Stimulated activated CD4-positive, alpha-beta T cell treated with anti-CD3 and anti-CD28 coated beads, Interleukin-4, amount 100 ng/mL, for 24 hours (primary cell): ENCODE data around the gene SPPL3.
"Not testable (repeated sequence)": the region's sequence is repeated elsewhere in the genome, so short reads cannot be mapped to it uniquely, and the experiment has no call there.

ENCODE experiments used
- DNase-seq: peaks from one replicate; pipeline ENCODE4 v3.0.0-alpha.2; 2020

Gene SPPL3

DNA sequence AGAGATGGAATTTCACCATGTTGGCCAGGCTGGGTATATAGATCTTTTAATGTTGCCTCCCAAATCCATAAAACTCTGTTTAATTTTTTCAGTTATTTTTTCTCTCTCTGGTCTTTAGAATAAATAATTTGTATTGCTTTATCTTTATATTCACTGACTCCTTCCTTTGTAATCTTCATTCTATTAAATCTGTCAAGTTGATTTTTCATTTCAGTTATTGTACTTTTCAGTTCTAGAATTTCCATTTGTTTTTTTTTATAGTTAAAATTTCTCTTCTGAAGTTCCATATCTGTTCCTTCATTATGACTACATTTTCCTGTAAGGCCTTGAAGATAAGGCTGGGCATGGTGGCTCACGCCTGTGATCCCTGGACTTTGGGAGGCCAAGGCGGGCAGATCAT is 13.6 kb upstream of the SPPL3 start:
- no peak for DNase-seq

DNA sequence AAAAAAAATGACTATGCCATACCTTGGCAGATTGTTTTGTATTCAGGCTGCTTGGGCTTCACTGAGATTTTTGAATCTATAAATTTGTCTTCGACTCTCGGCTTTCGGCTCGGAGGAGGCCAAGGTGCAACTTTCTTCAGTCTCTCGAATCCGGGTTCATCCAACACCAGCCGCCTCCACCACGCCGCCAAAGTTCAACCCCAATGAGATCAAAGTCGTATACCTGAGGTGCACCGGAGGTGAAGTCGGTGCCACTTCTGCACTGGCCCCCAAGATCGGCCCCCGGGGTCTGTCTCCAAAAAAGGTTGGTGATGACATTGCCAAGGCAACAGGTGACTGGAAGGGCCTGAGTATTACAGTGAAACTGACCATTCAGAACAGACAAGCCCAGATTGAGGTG is 12.4 kb upstream of the SPPL3 start:
- no peak for DNase-seq

DNA sequence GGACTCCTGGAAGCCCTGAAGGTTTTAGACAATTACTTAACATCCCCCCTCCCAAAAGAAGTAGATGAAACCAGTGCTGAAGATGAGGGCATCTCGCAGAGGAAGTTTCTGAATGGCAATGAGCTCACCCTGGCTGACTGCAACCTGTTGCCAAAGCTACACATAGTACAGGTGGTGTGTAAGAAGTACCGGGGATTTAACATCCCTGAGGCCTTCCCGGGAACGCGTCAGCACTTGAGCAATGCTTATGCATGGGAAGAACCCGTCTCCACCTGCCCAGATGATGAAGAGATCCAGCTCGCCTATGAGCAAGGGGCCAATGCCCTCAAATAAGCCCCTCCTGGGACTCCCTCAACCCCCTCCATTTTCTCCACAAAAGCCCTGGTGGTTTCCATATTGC is 10.6 kb upstream of the SPPL3 start:
- DNase-seq: no peak

DNA sequence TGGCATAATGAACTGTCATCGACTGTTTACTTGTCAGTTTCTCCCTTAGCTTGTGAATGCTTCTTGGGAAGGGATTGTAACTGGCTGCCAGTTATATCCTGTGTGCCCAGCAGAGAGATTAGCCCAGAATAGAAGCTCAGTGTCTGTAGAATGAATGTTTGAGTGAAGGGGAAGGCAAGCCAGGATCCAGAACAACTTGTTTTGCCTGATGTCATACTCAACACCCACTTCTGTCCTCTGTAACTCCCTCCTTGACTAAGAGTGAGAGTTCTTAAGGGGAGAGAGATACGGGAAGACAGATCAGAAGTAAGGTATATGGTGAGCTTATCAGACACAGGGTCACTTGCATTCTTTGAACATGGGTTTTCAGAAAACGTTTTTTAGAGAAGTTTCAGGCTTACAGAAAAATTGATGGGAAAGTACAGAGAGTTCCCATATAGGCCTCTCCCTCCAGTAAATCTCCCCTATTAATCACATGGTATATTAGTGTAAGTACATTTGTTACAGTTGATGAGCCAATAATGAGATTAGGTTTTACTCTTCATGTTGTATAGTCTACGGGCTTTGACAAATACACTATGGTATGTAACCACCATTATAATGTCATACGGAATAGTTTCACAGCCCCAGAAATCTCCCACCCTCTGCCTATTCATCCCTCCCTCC is 5.6 kb upstream of the SPPL3 start:
- no peak for DNase-seq

DNA sequence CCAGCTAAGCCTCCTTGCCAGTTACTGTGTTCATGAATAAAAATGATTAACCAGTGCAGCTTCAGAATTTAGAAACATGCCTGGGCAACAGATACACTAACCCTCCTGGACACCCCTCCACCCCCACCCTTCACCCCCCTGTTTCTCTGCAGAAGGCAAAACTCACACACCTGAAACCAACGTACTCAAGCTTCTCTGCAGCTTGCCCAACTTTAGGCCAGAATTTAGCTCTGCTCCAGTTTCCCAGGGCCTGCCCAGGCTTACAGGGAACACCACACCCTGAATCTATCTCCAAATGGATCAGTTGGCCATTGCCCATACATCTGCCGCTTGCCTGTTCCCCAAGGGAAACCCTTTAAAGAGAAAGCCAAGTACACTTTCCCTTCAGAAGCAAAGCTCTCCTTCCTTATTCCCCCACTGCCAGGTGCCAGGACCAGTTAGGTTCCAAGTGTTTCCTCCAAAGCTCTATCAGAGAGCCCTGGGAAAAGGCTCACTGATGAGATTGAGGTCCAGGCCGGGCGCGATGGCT is 1.8 kb upstream of the SPPL3 start:
- no peak for DNase-seq

DNA sequence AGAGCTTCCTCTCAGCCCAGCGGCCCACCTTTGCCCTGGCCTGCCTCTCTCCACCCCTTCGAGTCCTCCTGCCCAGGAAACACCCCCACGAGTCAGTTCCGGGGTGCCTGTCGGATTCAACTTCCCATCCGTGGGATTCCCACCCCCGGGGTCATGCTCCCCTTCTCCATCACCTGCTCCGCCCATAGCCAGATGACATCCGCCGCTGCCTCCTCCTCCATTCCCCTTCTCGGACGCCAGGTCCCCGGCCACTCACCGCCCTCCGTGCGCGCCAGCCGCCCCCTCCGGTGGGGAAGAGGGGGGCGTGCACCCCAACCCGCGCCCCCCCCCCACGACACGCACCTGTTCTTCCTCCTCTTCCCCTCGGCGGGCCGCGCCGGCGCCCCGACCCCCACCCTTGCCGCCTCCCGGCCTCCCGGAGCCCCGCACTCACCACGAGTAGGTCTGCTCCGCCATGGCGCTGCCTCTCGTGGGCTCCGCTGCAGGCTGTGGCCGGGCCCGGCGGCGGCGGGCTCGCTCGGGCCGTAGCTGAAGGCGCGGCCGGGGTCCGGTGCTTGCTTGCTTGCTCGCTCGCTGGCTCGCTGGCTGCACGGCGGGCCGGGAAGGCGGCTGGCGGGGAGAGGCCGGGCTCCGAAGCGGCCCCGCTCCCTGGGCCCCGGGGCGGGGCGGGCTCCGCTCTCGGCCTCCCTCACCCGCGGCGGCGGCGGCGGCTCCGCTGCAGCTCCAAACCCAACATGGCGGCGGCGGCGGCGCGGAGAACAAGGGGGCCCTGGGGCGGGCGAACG is 554 bp downstream of the SPPL3 start:
- DNase-seq: peak; percentile 64

DNA sequence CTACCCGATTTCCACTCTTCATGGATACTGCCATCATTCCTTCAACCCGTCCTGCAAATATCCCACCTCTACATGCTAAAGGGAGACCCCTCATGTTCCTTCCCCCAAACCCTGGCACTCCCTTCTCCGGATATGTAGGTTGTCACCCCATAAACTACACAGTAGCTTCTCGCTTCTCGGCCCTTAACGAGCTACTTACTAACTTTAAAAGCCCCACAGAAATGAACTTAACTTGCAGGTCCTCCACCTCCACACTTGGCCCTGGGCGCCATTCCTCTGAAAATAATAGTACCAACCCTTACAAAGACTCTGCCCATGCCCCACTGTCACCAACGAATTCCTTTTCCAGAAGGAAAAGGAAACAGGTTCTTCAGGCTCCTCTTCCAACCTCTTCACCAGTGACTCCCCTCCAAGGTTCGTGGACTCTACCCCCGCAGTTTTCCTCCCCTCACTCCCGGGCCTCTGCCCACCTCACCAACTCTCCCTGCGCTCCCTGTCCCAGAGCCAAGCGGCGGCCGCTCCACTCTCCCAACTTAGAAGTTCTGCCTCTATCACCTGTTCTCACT is 1.2 kb downstream of the SPPL3 start:
- DNase-seq: no peak

DNA sequence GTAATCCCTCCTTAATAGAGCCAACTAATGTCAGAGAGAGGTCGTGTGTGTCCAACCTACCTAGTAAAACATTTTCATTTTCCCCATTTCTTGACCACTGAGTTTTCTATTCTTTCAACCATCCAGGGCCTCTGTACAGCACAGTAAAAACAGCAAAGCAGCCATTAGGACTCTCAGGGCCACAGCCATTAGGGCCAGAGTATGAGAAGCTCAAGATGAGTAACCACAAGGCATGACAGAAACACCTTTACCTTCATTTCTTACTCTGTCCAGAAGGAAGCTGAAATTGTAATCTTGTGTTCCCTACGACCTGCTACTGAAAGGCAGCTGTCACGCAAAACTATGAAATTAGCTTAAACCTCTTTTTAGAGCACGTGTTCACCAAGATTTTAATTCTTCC is 2.3 kb downstream of the SPPL3 start:
- no peak for DNase-seq

DNA sequence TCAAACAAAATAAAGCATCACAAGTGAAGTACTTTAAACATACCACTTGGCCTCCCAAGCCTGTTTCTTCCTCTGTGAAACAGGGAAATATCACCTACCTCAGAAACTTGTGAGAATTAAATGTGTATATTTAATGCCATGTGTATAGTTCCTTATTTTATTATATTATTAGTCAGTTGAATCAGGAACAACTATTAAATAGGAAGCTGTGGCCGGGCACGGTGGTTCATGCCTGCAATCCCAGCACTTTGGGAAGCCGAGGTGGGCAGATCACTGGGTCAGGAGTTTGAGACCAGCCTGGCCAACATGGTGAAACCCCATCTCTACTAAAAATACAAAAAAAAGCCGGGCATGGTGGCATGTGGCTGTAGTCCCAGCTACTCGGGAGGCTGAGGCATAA is 3.1 kb downstream of the SPPL3 start:
- not testable (repeated sequence) for DNase-seq

DNA sequence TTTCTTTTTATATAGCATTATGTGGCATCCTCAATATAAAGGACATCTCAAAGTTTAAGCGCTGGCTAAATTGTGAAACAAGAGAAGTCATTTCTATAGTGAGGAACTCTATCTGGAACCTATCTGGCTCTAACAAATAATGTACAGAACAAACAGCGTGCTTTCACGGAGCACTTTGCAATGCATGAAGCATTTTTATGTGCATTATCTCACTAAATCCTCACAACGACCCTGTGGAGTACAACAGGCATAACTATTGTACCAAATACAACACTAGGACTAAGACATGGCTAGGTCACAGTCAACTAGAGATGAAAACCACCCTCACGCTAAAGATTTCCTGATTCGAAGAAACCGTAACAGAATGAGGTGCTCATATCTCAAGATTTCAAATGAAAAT is 8.6 kb downstream of the SPPL3 start:
- DNase-seq: no peak

DNA sequence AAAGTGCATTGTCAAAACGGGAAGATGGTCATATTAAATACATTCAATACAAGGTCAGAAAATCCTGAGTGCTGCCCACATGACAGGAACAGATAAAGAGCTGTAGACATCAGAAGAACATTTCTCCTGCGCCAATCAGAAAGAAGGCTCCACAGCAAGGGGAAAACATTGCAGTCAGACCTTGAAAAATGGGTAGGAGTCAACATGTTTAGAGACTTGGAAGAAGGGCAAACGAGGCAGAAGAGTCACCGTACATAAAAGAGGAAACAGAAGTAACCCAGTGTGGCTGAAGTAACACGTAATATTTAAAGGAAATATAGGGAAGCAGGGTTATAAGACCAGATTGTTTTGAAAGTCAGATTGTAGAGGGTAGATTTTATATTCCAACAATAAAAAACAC is 11.9 kb downstream of the SPPL3 start:
- DNase-seq: no peak

DNA sequence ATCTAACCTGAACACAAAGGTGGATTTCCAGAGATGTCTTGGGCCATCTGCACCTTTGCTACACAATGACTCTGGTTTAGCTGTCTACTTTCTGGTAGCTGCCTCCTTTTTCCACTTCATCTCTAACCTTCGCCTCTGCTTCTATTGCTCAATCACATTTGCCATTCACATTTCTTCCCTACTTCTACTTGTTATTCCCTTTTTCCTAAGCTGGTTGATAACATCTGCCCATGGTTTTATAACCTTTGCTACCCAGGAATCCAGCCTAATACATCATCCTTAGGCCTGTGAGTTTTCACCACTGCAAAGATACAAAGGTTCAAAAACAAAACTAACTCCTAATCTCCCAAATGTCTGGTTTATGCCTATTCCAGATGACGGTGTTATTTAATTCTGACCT is 13.2 kb downstream of the SPPL3 start:
- no peak for DNase-seq

DNA sequence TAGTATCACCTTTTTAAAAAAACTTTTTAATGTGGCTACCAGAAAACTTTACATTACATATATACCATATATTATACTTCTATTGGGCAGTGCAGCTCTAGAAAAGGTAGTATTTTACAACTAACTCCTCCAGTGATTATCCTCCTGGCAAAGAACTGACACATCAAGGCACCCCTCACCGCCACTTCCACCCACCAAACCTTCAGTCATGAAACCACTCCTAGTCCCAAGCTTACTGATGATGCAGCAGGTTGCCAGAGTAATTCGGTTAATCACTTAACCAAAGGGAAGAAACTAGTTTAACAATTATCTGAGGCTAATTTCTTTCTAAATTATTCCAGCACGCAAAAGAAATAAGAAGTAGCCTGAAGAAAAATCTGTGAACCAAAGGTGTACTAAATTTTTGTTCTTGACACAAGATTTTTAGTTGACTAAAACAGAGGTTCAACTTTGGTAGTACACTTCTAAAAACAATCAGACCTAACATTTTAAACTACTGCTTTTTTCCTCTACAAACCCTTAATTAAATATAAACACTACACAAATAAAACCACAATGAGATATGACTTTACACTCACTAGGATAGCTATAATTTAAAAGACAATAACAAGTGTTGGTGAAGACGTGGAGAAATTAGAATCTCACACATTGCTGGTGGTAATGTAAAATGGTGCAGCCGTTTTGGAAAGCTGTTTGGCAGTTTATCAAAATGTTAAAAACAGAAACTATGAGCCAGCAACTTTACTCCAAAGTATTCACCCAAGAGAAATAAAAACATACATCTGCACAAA is 16.7 kb downstream of the SPPL3 start:
- DNase-seq: peak; percentile 41

DNA sequence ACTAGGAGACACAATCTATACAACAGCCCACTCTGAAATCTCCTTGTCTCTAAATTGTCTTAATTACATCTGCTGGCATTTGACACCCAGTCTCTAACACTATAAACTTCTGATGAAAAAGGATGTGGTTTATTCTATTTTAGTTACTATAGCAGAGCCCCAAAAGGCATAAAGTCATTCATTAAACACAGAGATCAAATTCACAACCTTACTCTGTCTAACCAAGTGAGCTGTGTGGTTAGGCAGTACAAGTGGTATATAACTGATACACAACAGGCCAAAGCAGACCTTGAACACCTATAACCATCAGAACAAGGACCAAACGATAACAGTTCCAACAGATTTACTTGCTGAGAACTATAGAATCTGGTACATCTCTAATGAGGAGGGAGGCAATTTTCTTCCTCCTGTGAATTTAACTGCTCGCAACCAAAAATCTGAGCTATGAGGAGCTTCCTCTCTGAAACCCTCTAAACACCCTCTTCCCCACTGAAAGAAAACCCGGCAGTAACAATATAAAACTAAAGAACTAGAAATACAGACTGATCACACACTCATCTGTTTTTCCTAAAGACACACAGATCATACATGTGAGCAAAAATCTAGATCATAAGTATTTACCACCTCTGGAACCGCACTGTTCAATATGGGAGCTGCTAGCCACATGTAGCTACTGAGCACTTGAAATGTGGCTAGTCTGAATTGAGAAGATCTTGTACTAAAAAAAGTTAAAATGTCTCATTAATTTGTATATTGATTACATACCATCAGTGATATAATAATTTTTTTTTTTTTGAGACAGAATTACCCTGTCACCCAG is 17.7 kb downstream of the SPPL3 start:
- DNase-seq: no peak

DNA sequence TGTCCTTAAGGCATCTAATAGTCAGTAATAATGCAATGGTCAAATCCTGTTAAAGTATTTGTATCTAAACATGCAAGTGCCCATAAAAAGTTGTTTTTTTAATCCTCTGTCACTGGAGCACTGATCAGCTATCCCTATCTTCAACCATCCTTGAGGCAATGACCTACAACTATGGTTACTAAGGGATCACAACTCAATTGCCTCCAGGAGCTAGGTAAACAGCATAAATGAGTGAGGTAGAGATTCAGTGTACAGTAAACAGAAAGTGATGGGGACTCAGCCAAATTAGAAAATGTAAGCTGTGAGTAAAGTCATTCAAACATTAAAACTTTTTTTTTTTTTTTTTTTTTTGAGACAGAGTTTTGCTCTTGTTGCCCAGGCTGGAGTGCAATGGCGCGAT is 18.6 kb downstream of the SPPL3 start:
- DNase-seq: no peak

DNA sequence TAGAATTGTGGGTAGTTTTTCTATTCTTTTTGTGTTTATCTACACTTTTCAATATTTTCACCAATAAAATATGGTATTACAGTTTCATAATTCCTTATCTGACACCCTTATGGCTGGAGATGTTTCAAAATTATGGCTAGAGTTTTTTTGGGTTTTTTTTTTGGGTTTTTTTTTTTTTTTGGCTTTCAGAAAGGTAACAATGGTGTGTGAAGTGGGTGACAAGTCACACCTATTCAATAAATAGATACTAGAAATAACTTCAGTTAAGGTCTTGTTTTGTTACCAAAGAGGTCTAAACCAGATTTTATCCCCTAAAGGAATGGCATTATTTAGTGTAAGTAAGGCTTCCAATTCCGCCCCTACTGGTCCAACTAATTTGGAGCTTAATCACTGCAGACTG is 19.5 kb downstream of the SPPL3 start:
- DNase-seq: no peak

DNA sequence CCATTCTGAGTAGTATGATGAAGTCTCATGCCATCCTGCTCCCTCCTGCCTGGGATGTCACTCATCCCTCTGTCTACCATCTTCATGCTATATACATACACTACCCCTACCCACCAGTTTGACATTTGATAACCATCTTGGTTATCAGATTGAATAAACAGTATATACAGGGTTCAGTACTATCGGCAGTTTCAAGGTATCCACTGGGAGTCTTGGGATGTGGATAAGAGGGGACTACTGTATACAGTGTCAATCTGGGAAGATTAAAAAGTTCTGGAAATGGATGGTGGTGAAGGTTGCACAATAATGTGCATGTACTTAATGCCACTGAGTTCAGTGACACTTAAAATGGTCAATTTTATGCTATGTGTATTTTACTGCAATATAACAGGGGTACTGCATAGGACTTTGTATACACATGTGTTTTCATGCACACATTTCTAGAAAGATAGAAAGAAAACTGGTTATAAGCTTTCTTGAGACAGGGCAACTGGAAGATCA is 22.1 kb downstream of the SPPL3 start:
- DNase-seq: no peak

DNA sequence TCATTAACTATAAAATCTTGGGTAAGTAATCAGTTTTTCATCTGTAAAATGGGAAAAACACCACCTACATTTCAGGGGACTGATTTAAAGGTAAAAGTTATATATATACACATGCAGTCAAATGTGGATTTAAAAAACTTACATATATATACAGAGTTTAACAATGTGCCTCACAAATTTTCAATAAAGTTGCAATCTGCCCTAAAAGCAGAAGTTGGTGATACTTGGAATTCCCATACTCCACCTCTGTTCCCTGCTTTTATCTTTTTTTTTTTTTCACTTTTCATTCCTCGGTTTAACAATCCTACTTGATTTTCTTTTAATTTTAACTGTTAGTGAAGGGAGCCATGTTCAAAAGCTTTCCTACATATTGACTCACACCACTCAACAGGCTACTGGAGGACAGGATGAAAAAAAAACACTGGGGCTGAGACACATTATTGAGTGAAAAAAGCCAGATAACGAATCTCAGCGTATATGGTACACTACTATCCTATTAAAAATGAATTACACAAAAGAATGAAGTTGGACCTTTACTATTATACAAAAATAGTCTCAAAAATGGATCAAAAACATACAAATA is 24.3 kb downstream of the SPPL3 start:
- DNase-seq: no peak

DNA sequence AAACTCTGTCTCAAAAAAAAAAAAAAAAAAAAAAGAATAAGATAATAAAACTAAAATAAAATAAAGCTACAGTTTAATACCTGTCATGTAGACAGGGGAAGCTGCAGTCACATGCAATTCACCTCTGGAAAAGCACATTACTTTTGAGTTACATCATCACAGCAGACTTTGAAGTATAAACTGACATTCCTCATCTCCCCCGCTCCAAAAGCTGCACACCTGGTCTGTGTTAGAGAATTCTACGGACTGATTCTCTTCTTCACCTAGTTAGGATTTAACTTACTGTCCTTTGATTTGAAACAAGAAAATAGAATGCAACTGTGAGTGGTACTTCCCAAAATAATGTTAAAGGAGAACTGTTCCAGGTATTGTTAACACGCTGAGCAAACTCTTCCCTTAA is 25.1 kb downstream of the SPPL3 start:
- DNase-seq: no peak

DNA sequence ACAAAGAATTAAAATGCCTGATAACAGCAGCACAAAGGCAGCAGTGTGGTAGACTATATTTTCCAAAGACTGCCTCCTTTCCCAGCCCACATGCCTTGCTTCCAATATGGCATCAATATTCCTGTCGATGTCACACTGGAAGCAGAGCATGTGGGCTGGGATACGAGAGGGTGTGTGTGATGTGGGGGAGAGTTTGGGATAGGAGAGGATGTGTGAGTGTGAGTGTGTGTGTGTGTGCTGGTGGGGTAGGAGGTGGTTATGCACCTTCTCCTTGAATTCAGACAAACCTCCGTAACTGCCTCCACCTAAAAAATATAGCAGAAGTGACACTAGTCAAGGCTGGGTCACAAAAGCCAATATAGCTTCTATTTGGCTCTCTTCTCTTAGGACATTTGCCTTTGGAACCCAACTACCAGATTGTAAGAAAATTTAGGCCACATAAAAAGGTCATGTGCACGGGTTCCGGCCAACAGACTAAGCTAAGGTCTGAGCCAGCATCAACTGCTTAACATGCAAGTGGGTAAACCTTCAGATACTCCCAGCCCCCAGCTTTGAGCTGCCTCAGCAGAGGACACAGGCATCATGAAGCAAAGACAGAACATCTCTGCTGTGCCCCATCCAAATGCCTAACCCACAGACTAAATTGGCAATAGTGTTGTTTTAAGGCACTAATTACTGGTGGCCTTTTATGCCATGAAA is 29.5 kb downstream of the SPPL3 start:
- DNase-seq: no peak

DNA sequence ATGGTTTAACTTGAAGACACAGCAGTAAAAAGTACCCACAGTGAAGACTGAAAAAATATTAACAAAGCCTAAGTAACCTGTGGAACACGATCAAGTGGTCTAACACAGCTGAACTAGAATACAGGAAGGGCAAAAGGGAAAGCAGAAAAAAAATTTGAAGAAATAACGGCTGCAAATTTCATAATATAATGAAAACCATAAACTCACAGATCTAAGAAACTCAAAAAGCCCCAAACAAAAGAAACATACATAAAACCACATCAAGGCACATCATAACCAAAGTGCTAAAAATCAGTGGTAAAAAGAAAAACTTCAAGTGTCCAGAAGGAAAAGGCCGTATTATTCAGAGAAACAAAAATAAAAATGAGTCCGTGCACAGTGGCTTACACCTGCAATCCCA is 30.9 kb downstream of the SPPL3 start:
- no peak for DNase-seq
